AG10803 (cell line): ENCODE results near the gene PI16.
"Not testable (repeated sequence)": the region's sequence is repeated elsewhere in the genome, so short reads cannot be mapped to it uniquely, and the experiment has no call there.

Experiments
- DNase-seq: peaks from one replicate; pipeline ENCODE4 v3.0.0; 2010; ENCODE audit warnings: low read depth
- H3K4me3 ChIP-seq: 2 replicates; pipeline ENCODE4 v1.5.1; 2011; ENCODE audit warnings: mild to moderate bottlenecking, low read length, control low read depth
- CTCF ChIP-seq: conservative IDR thresholded peaks from 2 replicates; pipeline ENCODE4 v1.5.1; 2011; ENCODE audit warnings: mild to moderate bottlenecking, low read length, control low read depth, inconsistent platforms

PI16 gene

GRCh38 chr6:36936824-36937223 is 17.7 kb upstream of the PI16 start:
- H3K4me3 ChIP-seq = no peak overlapping the region
- no peak for TF ChIP-seq CTCF
- DNase-seq = no peak

- no peak for TF ChIP-seq CTCF
- no peak overlapping the region for H3K4me3 ChIP-seq
- no peak for DNase-seq
These were observed 16.6 kb upstream of the PI16 start for GRCh38 chr6:36937896-36938295.

- DNase-seq = peak; percentile 83
- no peak overlapping the region for H3K4me3 ChIP-seq
- TF ChIP-seq CTCF = no peak
These were observed 16.0 kb upstream of the PI16 start for GRCh38 chr6:36938536-36938935.

GRCh38 chr6:36939005-36939404 is 15.5 kb upstream of the PI16 start:
- DNase-seq, H3K4me3 ChIP-seq: not testable (repeated sequence)

- no peak overlapping the region for H3K4me3 ChIP-seq
- no peak for DNase-seq
- TF ChIP-seq CTCF = no peak
These were observed 14.5 kb upstream of the PI16 start for GRCh38 chr6:36940027-36940426.

GRCh38 chr6:36941561-36941960 is 13.0 kb upstream of the PI16 start:
- not testable (repeated sequence) for H3K4me3 ChIP-seq, DNase-seq

GRCh38 chr6:36942329-36942728 is 12.2 kb upstream of the PI16 start:
- not testable (repeated sequence) for H3K4me3 ChIP-seq, DNase-seq

GRCh38 chr6:36944650-36945049 is 9.9 kb upstream of the PI16 start:
- DNase-seq = no peak
- H3K4me3 ChIP-seq = no peak overlapping the region
- no peak for TF ChIP-seq CTCF

- TF ChIP-seq CTCF = no peak
- H3K4me3 ChIP-seq = no peak overlapping the region
- no peak for DNase-seq
These were observed 9.2 kb upstream of the PI16 start for GRCh38 chr6:36945301-36945700.
